ENCODE measurements around the gene NAT14.

The NAT14 gene

GRCh38 chr19:55449469-55449868 is 35.5 kb upstream of the NAT14 start:
- H3K27me3 Mint-ChIP-seq: peaks cover 22% of the 10 kb centered on the region
- H3K9me3 Mint-ChIP-seq: no peaks in the 10 kb centered on the region
- H3K4me1 Mint-ChIP-seq: peaks cover 15% of the 10 kb centered on the region
- no peak overlapping the region for H3K4me3 Mint-ChIP-seq
- peaks cover 4% of the 10 kb centered on the region for H3K36me3 Mint-ChIP-seq
- no peak overlapping the region for H3K27ac Mint-ChIP-seq

- Mint-ChIP-seq H3K9me3 (no peaks in the 10 kb centered on the region), H3K36me3 (peaks cover 10% of the 10 kb centered on the region), H3K27ac (no peak overlapping the region), H3K27me3 (peaks cover 15% of the 10 kb centered on the region), H3K4me1 (peaks cover 15% of the 10 kb centered on the region), H3K4me3 (peak overlapping the region; percentile 75)
These were observed 33.6 kb upstream of the NAT14 start for GRCh38 chr19:55451163-55451964.

- Mint-ChIP-seq H3K9me3 (no peaks in the 10 kb centered on the region), H3K4me3 (peak overlapping the region; percentile 75), H3K36me3 (peaks cover 10% of the 10 kb centered on the region), H3K27me3 (peaks cover 15% of the 10 kb centered on the region), H3K27ac (no peak overlapping the region), H3K4me1 (peaks cover 15% of the 10 kb centered on the region)
These were observed 32.8 kb upstream of the NAT14 start for GRCh38 chr19:55451965-55452748.

GRCh38 chr19:55452749-55453346 is 32.1 kb upstream of the NAT14 start:
- H3K27me3 Mint-ChIP-seq: peaks cover 15% of the 10 kb centered on the region
- H3K9me3 Mint-ChIP-seq: no peaks in the 10 kb centered on the region
- H3K4me1 Mint-ChIP-seq: peaks cover 15% of the 10 kb centered on the region
- H3K36me3 Mint-ChIP-seq: peaks cover 10% of the 10 kb centered on the region
- no peak overlapping the region for H3K27ac Mint-ChIP-seq
- peak overlapping the region; percentile 71 for H3K4me3 Mint-ChIP-seq

- Mint-ChIP-seq H3K27ac (no peak overlapping the region), H3K27me3 (peaks cover 15% of the 10 kb centered on the region), H3K9me3 (no peaks in the 10 kb centered on the region), H3K36me3 (peaks cover 10% of the 10 kb centered on the region), H3K4me1 (peaks cover 15% of the 10 kb centered on the region), H3K4me3 (peak overlapping the region; percentile 71)
These were observed 31.3 kb upstream of the NAT14 start for GRCh38 chr19:55453511-55454260.

GRCh38 chr19:55454787-55455243 is 30.2 kb upstream of the NAT14 start:
- H3K4me3 Mint-ChIP-seq: no peak overlapping the region
- peaks cover 10% of the 10 kb centered on the region for H3K36me3 Mint-ChIP-seq
- H3K4me1 Mint-ChIP-seq: peaks cover 15% of the 10 kb centered on the region
- peaks cover 14% of the 10 kb centered on the region for H3K27me3 Mint-ChIP-seq
- no peak overlapping the region for H3K27ac Mint-ChIP-seq
- no peaks in the 10 kb centered on the region for H3K9me3 Mint-ChIP-seq

- no peak overlapping the region for H3K27ac Mint-ChIP-seq
- H3K27me3 Mint-ChIP-seq: peaks cover 11% of the 10 kb centered on the region
- peaks cover 20% of the 10 kb centered on the region for H3K4me1 Mint-ChIP-seq
- no peak overlapping the region for H3K4me3 Mint-ChIP-seq
- H3K36me3 Mint-ChIP-seq: peaks cover 10% of the 10 kb centered on the region
- no peaks in the 10 kb centered on the region for H3K9me3 Mint-ChIP-seq
These were observed 29.3 kb upstream of the NAT14 start for GRCh38 chr19:55455576-55456235.

- peaks cover 22% of the 10 kb centered on the region for H3K4me1 Mint-ChIP-seq
- no peaks in the 10 kb centered on the region for H3K9me3 Mint-ChIP-seq
- no peak overlapping the region for H3K27ac Mint-ChIP-seq
- peaks cover 9% of the 10 kb centered on the region for H3K27me3 Mint-ChIP-seq
- peaks cover 10% of the 10 kb centered on the region for H3K36me3 Mint-ChIP-seq
- H3K4me3 Mint-ChIP-seq: no peak overlapping the region
These were observed 28.6 kb upstream of the NAT14 start for GRCh38 chr19:55456347-55456746.

- H3K4me1 Mint-ChIP-seq: peaks cover 27% of the 10 kb centered on the region
- no peak overlapping the region for H3K4me3 Mint-ChIP-seq
- H3K27ac Mint-ChIP-seq: no peak overlapping the region
- peaks cover 10% of the 10 kb centered on the region for H3K36me3 Mint-ChIP-seq
- no peaks in the 10 kb centered on the region for H3K9me3 Mint-ChIP-seq
- H3K27me3 Mint-ChIP-seq: peaks cover 7% of the 10 kb centered on the region
These were observed 27.1 kb upstream of the NAT14 start for GRCh38 chr19:55457683-55458457.

- Mint-ChIP-seq H3K27ac (no peak overlapping the region), H3K9me3 (no peaks in the 10 kb centered on the region), H3K27me3 (peaks cover 3% of the 10 kb centered on the region), H3K36me3 (peaks cover 6% of the 10 kb centered on the region), H3K4me3 (peak overlapping the region; percentile 88), H3K4me1 (peaks cover 21% of the 10 kb centered on the region)
These were observed 25.4 kb upstream of the NAT14 start for GRCh38 chr19:55459551-55459949.

GRCh38 chr19:55459950-55460657 is 24.9 kb upstream of the NAT14 start:
- peaks cover 21% of the 10 kb centered on the region for H3K4me1 Mint-ChIP-seq
- peaks cover 3% of the 10 kb centered on the region for H3K36me3 Mint-ChIP-seq
- peak overlapping the region; percentile 70 for H3K27ac Mint-ChIP-seq
- H3K9me3 Mint-ChIP-seq: no peaks in the 10 kb centered on the region
- H3K27me3 Mint-ChIP-seq: no peaks in the 10 kb centered on the region
- peak overlapping the region; percentile 88 for H3K4me3 Mint-ChIP-seq

GRCh38 chr19:55460670-55461258 is 24.2 kb upstream of the NAT14 start:
- H3K27ac Mint-ChIP-seq: no peak overlapping the region

GRCh38 chr19:55461259-55461973 is 23.6 kb upstream of the NAT14 start, which contains the start of gene ISOC2:
TSS of gene ISOC2 (minus strand) at chr19:55461642. CDS start at chr19:55456486, 5,156 bp downstream.
- peak within 1 kb of the TSS; percentile 88 for H3K4me3 Mint-ChIP-seq
- H3K27me3 Mint-ChIP-seq: no peaks in the 10 kb centered on the region
- no peaks in the 10 kb centered on the region for H3K9me3 Mint-ChIP-seq
- no peaks in the 10 kb centered on the region for H3K36me3 Mint-ChIP-seq
- peaks cover 21% of the 10 kb centered on the region for H3K4me1 Mint-ChIP-seq
- H3K27ac Mint-ChIP-seq: peak within 1 kb of the TSS; percentile 96

More at GRCh38 chr19:55460670-55461258, 24.2 kb upstream of the NAT14 start:
- Mint-ChIP-seq H3K4me3 (peak overlapping the region; percentile 88), H3K27me3 (no peaks in the 10 kb centered on the region), H3K4me1 (peaks cover 21% of the 10 kb centered on the region), H3K36me3 (no peaks in the 10 kb centered on the region), H3K9me3 (no peaks in the 10 kb centered on the region)

Measured in activated naive CD4-positive, alpha-beta T cell treated with anti-CD3 and anti-CD28 coated beads, Interleukin-2, amount 50 U/mL, for 24 hours (primary cell).